B cell (primary cell): Measurements from ENCODE around the gene UCK1.

Experiments
- CTCF ChIP-seq: fragments of 200-600 bp; IDR thresholded peaks from one replicate; pipeline ENCODE4 v1.8.0; 2022; ENCODE audit warnings: antibody characterized with exemption, mild to moderate bottlenecking
- EZH2 ChIP-seq: IDR thresholded peaks from 2 replicates; pipeline ENCODE4 v1.6.1; 2012; ENCODE audit warnings: borderline replicate concordance, low read depth, mild to moderate bottlenecking, moderate library complexity, low read length; ENCODE audit not compliant: insufficient read depth, poor library complexity, severe bottlenecking

GRCh38 chr9:131525643-131526565, 5.2 kb downstream of the UCK1 start:
- TF ChIP-seq CTCF (no peak), EZH2 (no peak)
